ENCODE data around the gene THAP8. TPM values are rescaled to one million over a fixed set of nuclear protein-coding genes. Genes with fewer than 3 reads are reported as not detected.

Gene THAP8
- total and polyA plus RNA-seq, 2 of the 4 experiments (the other 2 are of a cell fraction) = 1.8 to 5.9 TPM

GRCh38 chr19:35995048-35995993, 58.8 kb downstream of the THAP8 start, which contains the start of gene SDHAF1:
Gene SDHAF1 (plus strand): TSS chr19:35995188. CDS start chr19:35995275, 87 bp downstream.
- Histone ChIP-seq H3K4me3 (ENCODE audit: insufficient read depth, low read depth, low read length) (peak within 1 kb of the TSS; percentile 71), H3K18ac (ENCODE audit: low read depth, low read length) (peak within 1 kb of the TSS; percentile 39), H3K79me1 (ENCODE audit: low read depth in 1 of 2, low read length in 2 of 2) (peaks cover 13 to 46% of the 10 kb centered on the region in 2 experiments; a peak in 3 of 4 replicates), H3K27ac (ENCODE audit: insufficient read depth, low read length) (peak within 1 kb of the TSS; percentile 67), H3K9ac (ENCODE audit: low read depth, low read length) (peak within 1 kb of the TSS; percentile 70), H3K9me1 (ENCODE audit: insufficient read depth, low read length) (no peaks in the 10 kb centered on the region; the same call in 1 of the 2 replicates), H2BK5ac (ENCODE audit: low read depth, low read length, poor library complexity, severe bottlenecking) (peak within 1 kb of the TSS; percentile 71), H2AK5ac (ENCODE audit: low read depth, low read length) (peak within 1 kb of the TSS; percentile 27; the same call in 1 of the 2 replicates), H3K9me3 (ENCODE audit: control insufficient read depth, insufficient read depth, low read length) (no peaks in the 10 kb centered on the region), H2AK9ac (replicated peaks; ENCODE audit: low read depth, low read length, poor library complexity) (peak within 1 kb of the TSS; percentile 93), H4K91ac (ENCODE audit: insufficient read depth, low read depth, low read length) (peak within 1 kb of the TSS; percentile 85; the same call in 1 of the 2 replicates), H2BK120ac (ENCODE audit: low read depth, low read length) (no peak within 1 kb of the TSS; the same call in 1 of the 2 replicates), H3K56ac (ENCODE audit: extremely low read depth, insufficient read depth, low read length) (0 out of 2 replicates have a peak within 1 kb of the TSS, but pooled peaks have one; percentile 66), H3K27me3 (ENCODE audit: control insufficient read depth, insufficient read depth, low read length) (no peaks in the 10 kb centered on the region), H3K36me3 (ENCODE audit: control insufficient read depth, insufficient read depth, low read length) (peaks cover 2% of the 10 kb centered on the region; the same call in 1 of the 2 replicates), H4K5ac (ENCODE audit: low read depth, low read length) (peak within 1 kb of the TSS; percentile 93), H2BK20ac (ENCODE audit: low read depth, low read length) (no peak within 1 kb of the TSS), H2BK15ac (ENCODE audit: low read depth, low read length) (no peak within 1 kb of the TSS), H3K14ac (replicated peaks; ENCODE audit: low read depth, low read length) (peak within 1 kb of the TSS; percentile 93), H3K23ac (ENCODE audit: low read depth, low read length) (peak within 1 kb of the TSS; percentile 90), H4K20me1 (ENCODE audit: insufficient read depth, low read length) (peaks cover 19% of the 10 kb centered on the region; the same call in 1 of the 2 replicates), H3K4me2 (ENCODE audit: low read depth, low read length) (peak within 1 kb of the TSS; percentile 90), H3K4ac (ENCODE audit: low read depth, low read length) (peak within 1 kb of the TSS; percentile 94), H4K8ac (ENCODE audit: low read depth in 2 of 2, low read length in 2 of 2) (peak within 1 kb of the TSS; percentile 83 to 100), H2AFZ (replicated peaks; ENCODE audit: low read length, poor library complexity) (peak within 1 kb of the TSS; percentile 99), H3K4me1 (ENCODE audit: control insufficient read depth, insufficient read depth, low read length) (peaks cover 2% of the 10 kb centered on the region; the same call in 1 of the 2 replicates)
- in situ Hi-C loops (cut with MboI; ENCODE audit: low sequenced_read_pairs) = no loop called here
- intact Hi-C loops (cut with micrococcal nuclease) = loop anchor here (2.0 kb wide), 1 partner anchor 59 kb away; the partner anchor contains the start of genes THAP8 and WDR62
- BruUV-seq (replicated peaks) = no TSS peak
- dilution Hi-C loops (cut with HindIII; ENCODE audit: low sequenced_read_pairs, unreplicated experiment) = no loop called here
- 1% methylated on average over 47 of the region's 97 CpGs; no CpG with 5 or more reads in 1 of the 2 experiments for WGBS, 2 experiments (ENCODE audit: extremely low coverage in 2 of 2, insufficient read length in 1 of 2)
- TF ChIP-seq SMC3 (IDR thresholded peaks at IDR 0.05; ENCODE audit: low read depth, low read length) = no peak
- TF ChIP-seq CEBPB (IDR thresholded peaks at IDR 0.05; ENCODE audit: low read depth, low read length) = peak; percentile 95
- ATAC-seq (ENCODE audit: low read depth) (peak; percentile 91), DNase-seq (peak; percentile 90)
- POLR2A ChIA-PET (ENCODE audit: unreplicated experiment) = no interaction called here
- CTCF ChIA-PET = interaction anchor here (1.4 kb wide), 1 partner anchor 48 kb away, joined by 3 read pairs; no protein-coding TSS in a partner anchor
